PFSK-1 (cell line): ENCODE results near the gene CXCL17.

Experiments
- POLR2AphosphoS5 ChIP-seq: IDR thresholded peaks from 2 replicates; pipeline ENCODE4 v1.6.1; 2012; ENCODE audit warnings: low read depth, mild to moderate bottlenecking, control low read depth, low read length, moderate library complexity
- SIN3A ChIP-seq: IDR thresholded peaks from 2 replicates; pipeline ENCODE4 v1.6.1; 2012; ENCODE audit warnings: mild to moderate bottlenecking, low read length, moderate library complexity, borderline replicate concordance; ENCODE audit not compliant: insufficient read depth
- TF ChIP-seq, protein P1 (sequence below), 2 experiments: IDR thresholded peaks; 2 replicates each; pipeline versions ENCODE4 v1.6.1 to v1.8.0; 2011 to 2012; ENCODE audit warnings: low read depth in 2 of 2, low read length in 2 of 2, control low read depth in 1 of 2, inconsistent platforms in 1 of 2, mild to moderate bottlenecking in 1 of 2, moderate library complexity in 1 of 2; ENCODE audit not compliant: insufficient read depth in 1 of 2

DNA sequence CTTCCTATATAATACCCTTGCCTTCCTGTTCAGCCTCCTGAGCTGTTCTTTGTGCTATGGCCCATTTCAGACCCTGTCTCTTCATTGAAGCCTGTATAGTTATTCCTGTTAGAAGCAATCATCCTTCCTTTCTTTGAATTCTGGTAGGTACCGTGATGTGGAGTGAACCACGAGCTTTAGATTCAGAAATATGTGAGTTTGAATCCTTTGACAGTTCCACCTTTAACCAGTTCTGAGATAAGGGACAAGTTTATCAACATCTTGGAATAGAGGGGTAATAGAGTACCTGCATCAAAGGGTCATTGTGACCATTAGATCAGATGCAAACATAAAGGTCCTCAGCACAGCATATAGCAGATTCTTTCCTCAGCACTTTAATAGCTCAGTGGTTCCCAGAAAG, 12.3 kb upstream of the CXCL17 start:
- no peak for TF ChIP-seq POLR2AphosphoS5
- TF ChIP-seq, protein P1, sequence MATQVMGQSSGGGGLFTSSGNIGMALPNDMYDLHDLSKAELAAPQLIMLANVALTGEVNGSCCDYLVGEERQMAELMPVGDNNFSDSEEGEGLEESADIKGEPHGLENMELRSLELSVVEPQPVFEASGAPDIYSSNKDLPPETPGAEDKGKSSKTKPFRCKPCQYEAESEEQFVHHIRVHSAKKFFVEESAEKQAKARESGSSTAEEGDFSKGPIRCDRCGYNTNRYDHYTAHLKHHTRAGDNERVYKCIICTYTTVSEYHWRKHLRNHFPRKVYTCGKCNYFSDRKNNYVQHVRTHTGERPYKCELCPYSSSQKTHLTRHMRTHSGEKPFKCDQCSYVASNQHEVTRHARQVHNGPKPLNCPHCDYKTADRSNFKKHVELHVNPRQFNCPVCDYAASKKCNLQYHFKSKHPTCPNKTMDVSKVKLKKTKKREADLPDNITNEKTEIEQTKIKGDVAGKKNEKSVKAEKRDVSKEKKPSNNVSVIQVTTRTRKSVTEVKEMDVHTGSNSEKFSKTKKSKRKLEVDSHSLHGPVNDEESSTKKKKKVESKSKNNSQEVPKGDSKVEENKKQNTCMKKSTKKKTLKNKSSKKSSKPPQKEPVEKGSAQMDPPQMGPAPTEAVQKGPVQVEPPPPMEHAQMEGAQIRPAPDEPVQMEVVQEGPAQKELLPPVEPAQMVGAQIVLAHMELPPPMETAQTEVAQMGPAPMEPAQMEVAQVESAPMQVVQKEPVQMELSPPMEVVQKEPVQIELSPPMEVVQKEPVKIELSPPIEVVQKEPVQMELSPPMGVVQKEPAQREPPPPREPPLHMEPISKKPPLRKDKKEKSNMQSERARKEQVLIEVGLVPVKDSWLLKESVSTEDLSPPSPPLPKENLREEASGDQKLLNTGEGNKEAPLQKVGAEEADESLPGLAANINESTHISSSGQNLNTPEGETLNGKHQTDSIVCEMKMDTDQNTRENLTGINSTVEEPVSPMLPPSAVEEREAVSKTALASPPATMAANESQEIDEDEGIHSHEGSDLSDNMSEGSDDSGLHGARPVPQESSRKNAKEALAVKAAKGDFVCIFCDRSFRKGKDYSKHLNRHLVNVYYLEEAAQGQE (IDR thresholded peaks at IDR 0.05; ENCODE audit: insufficient read depth in 1 of 2, low read depth in 2 of 2, low read length in 2 of 2): no peak
- no peak for TF ChIP-seq SIN3A
